ENCODE measurements around the gene IER5. TPM values are rescaled to one million over a fixed set of nuclear protein-coding genes. Genes with fewer than 3 reads are reported as not detected.

The IER5 gene
- total and polyA plus RNA-seq, 2 donors (not counting 1 experiment from before 2014, with no cell fraction given) = 98.1 to 166 TPM

DNA sequence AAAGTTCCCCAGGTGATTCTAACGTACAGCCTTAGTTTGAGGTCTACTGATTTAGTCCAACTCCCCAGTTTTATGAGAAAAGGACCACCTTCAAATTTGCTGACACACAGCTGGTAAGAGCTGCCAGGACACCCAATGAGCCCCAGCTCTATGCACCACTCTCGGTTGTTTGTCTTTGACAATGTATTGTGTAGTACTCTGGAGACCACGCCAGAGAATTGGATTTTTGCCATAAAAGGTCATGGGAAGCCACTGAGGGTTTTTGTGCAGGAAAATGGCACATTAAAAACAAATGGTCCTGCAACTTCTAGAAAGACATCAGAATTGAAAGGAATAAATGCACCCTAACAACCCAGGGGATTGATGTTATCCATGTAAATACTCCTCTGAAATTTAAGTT lies 7.1 kb upstream of the IER5 start:
- no peak overlapping the region for H3K4me2 ChIP-seq (replicated peaks; ENCODE audit: low read depth, low read length, poor library complexity, severe bottlenecking)
- peaks cover 6 to 9% of the 10 kb centered on the region in 2 donors for H3K4me1 ChIP-seq (ENCODE audit: control insufficient read depth in 2 of 2, insufficient read depth in 2 of 2, low read length in 2 of 2)
- intact Hi-C loops (cut with micrococcal nuclease) = loop anchor here (5.0 kb wide), 1 partner anchor 564 kb away; no protein-coding TSS in a partner anchor
- Mint-ChIP-seq H3K4me3 (no peak overlapping the region), H3K27me3 (peaks cover 22% of the 10 kb centered on the region), H3K4me1 (peaks cover 11% of the 10 kb centered on the region), H3K27ac (no peak overlapping the region), H3K9me3 (ENCODE audit: insufficient read depth) (no peaks in the 10 kb centered on the region)
- no peak overlapping the region for H3K27ac ChIP-seq (ENCODE audit: low read length in 2 of 2)
- peaks cover 0 to 7% (median 0%) of the 10 kb centered on the region in 4 experiments for H3K27me3 ChIP-seq (replicated peaks in 1 of 4; ENCODE audit: control extremely low read depth in 1 of 4, control insufficient read depth in 3 of 4, insufficient read depth in 4 of 4, low read length in 3 of 4)
- WGBS (ENCODE audit: insufficient coverage) = 71% methylated on average over 2 of the region's 3 CpGs
- no peak for ATAC-seq (ENCODE audit: low read depth)
- H3K79me2 ChIP-seq (ENCODE audit: control insufficient read depth, insufficient read depth, low read length) = peaks cover 13% of the 10 kb centered on the region
- H3K9ac ChIP-seq (ENCODE audit: low read length) = no peak overlapping the region
- ChIA-PET POLR2A (interaction anchor here (0.6 kb wide), 1 partner anchor 18 kb away, joined by 9 read pairs; no protein-coding TSS in a partner anchor), CTCF (interaction anchor here (0.9 to 4.4 kb wide), 4 partner anchors 19 to 71 kb away, joined by 3 to 54 read pairs (median 4); no protein-coding TSS in a partner anchor)
- DNase-seq = no peak
- TF ChIP-seq EZH2 (IDR thresholded peaks at IDR 0.05; ENCODE audit: borderline replicate concordance, insufficient read depth, low read depth, low read length, poor library complexity, severe bottlenecking) = no peak
- TF ChIP-seq, protein P1, sequence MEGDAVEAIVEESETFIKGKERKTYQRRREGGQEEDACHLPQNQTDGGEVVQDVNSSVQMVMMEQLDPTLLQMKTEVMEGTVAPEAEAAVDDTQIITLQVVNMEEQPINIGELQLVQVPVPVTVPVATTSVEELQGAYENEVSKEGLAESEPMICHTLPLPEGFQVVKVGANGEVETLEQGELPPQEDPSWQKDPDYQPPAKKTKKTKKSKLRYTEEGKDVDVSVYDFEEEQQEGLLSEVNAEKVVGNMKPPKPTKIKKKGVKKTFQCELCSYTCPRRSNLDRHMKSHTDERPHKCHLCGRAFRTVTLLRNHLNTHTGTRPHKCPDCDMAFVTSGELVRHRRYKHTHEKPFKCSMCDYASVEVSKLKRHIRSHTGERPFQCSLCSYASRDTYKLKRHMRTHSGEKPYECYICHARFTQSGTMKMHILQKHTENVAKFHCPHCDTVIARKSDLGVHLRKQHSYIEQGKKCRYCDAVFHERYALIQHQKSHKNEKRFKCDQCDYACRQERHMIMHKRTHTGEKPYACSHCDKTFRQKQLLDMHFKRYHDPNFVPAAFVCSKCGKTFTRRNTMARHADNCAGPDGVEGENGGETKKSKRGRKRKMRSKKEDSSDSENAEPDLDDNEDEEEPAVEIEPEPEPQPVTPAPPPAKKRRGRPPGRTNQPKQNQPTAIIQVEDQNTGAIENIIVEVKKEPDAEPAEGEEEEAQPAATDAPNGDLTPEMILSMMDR (IDR thresholded peaks at IDR 0.05) = no peak
- no peaks in the 10 kb centered on the region for H3K36me3 ChIP-seq (replicated peaks in 1 of 2; ENCODE audit: control extremely low read depth in 1 of 2, control insufficient read depth in 1 of 2, extremely low read depth in 1 of 2, insufficient read depth in 2 of 2, low read length in 1 of 2)
- no peak overlapping the region for H3K4me3 ChIP-seq (ENCODE audit: control extremely low read depth in 1 of 5, extremely low read depth in 1 of 5, insufficient read depth in 1 of 5, low read depth in 2 of 5, low read length in 4 of 5)
- no peaks in the 10 kb centered on the region for H3K9me3 ChIP-seq (ENCODE audit: control extremely low read depth in 1 of 3, control insufficient read depth in 2 of 3, insufficient read depth in 1 of 3, low read length in 2 of 3)
- H2AFZ ChIP-seq (ENCODE audit: insufficient read depth, low read depth, low read length, poor library complexity, severe bottlenecking) = no peak overlapping the region
- no peaks in the 10 kb centered on the region for H4K20me1 ChIP-seq (ENCODE audit: control insufficient read depth, insufficient read depth, low read length, poor library complexity, severe bottlenecking)

GRCh38 chr1:181083842-181084605 lies 4.5 kb upstream of the IER5 start:
- Histone ChIP-seq H3K4me1 (ENCODE audit: control insufficient read depth in 2 of 2, insufficient read depth in 2 of 2, low read length in 2 of 2) (peaks cover 21 to 26% of the 10 kb centered on the region in 2 donors), H2AFZ (ENCODE audit: insufficient read depth, low read depth, low read length, poor library complexity, severe bottlenecking) (no peak overlapping the region), H3K9me3 (ENCODE audit: control extremely low read depth in 1 of 3, control insufficient read depth in 2 of 3, insufficient read depth in 1 of 3, low read length in 2 of 3) (no peaks in the 10 kb centered on the region), H3K27me3 (replicated peaks in 1 of 4; ENCODE audit: control extremely low read depth in 1 of 4, control insufficient read depth in 3 of 4, insufficient read depth in 4 of 4, low read length in 3 of 4) (no peaks in the 10 kb centered on the region), H3K36me3 (replicated peaks in 1 of 2; ENCODE audit: control extremely low read depth in 1 of 2, control insufficient read depth in 1 of 2, extremely low read depth in 1 of 2, insufficient read depth in 2 of 2, low read length in 1 of 2) (no peaks in the 10 kb centered on the region), H3K9ac (ENCODE audit: low read length) (no peak overlapping the region), H3K27ac (ENCODE audit: low read length in 2 of 2) (no peak overlapping the region), H4K20me1 (ENCODE audit: control insufficient read depth, insufficient read depth, low read length, poor library complexity, severe bottlenecking) (no peaks in the 10 kb centered on the region), H3K79me2 (ENCODE audit: control insufficient read depth, insufficient read depth, low read length) (peaks cover 25% of the 10 kb centered on the region), H3K4me2 (replicated peaks; ENCODE audit: low read depth, low read length, poor library complexity, severe bottlenecking) (peak overlapping the region; percentile 10), H3K4me3 (ENCODE audit: control extremely low read depth in 1 of 5, extremely low read depth in 1 of 5, insufficient read depth in 1 of 5, low read depth in 2 of 5, low read length in 4 of 5) (no peak overlapping the region)
- ChIA-PET POLR2A (interaction anchor here (0.7 to 1.1 kb wide), 5 partner anchors 19 to 59 kb away, joined by 3 to 11 read pairs (median 3); no protein-coding TSS in a partner anchor), CTCF (interaction anchor here (0.6 to 11.8 kb wide), 27 partner anchors 12 to 569 kb away, joined by 3 to 672 read pairs (median 4); partner anchors contain the start of gene STX6)
- Mint-ChIP-seq H3K4me1 (peaks cover 24% of the 10 kb centered on the region), H3K27ac (no peak overlapping the region), H3K9me3 (ENCODE audit: insufficient read depth) (no peaks in the 10 kb centered on the region), H3K4me3 (no peak overlapping the region), H3K27me3 (peaks cover 5% of the 10 kb centered on the region)
- WGBS (ENCODE audit: insufficient coverage) = 25% methylated on average over 3 of the region's 6 CpGs
- no peak for TF ChIP-seq EZH2 (IDR thresholded peaks at IDR 0.05; ENCODE audit: borderline replicate concordance, insufficient read depth, low read depth, low read length, poor library complexity, severe bottlenecking)
- TF ChIP-seq, protein P1 (IDR thresholded peaks at IDR 0.05) = peak; percentile 76
- DNase-seq = peak; percentile 84
- peak; percentile 39 for ATAC-seq (ENCODE audit: low read depth)
- intact Hi-C loops (cut with micrococcal nuclease) = loop anchor here (1.0 to 5.0 kb wide), 6 partner anchors 45 to 567 kb away; no protein-coding TSS in a partner anchor
